SU-DHL-6 (cell line): Measurements from ENCODE around the gene DUSP3.

ENCODE experiments used
- H2AFZ ChIP-seq: fragments of 200-600 bp; sonication (generic); 2 replicates; pipeline ENCODE4 v1.6.1; 2014; ENCODE audit warnings: low read depth, mild to moderate bottlenecking, moderate library complexity, mixed read lengths, antibody characterized with exemption, low read length; ENCODE audit not compliant: severe bottlenecking
- H3F3A ChIP-seq: fragments of 200-600 bp; shearing (Covaris generic); 2 replicates; pipeline ENCODE4 v1.6.0; 2016; ENCODE audit warnings: antibody characterized with exemption, mild to moderate bottlenecking; ENCODE audit not compliant: insufficient read depth
- H3K27ac ChIP-seq: fragments of 200-600 bp; sonication (generic); 2 replicates; pipeline ENCODE4 v1.5.1; 2016; ENCODE audit warnings: low read depth, mild to moderate bottlenecking, low read length, moderate library complexity, mixed read lengths
- H3K27me3 ChIP-seq: fragments of 200-600 bp; sonication (generic), shearing (Covaris generic); 2 replicates; pipeline ENCODE4 v1.6.0; 2014; ENCODE audit warnings: mild to moderate bottlenecking, low read length
- H3K36me3 ChIP-seq: fragments of 200-600 bp; sonication (generic); 2 replicates; pipeline ENCODE4 v1.6.1; 2014; ENCODE audit warnings: mild to moderate bottlenecking, low read length, mixed read lengths
- H3K4me2 ChIP-seq: fragments of 300-600, 200-600 bp; shearing (Covaris generic), sonication (generic); 2 replicates; pipeline ENCODE4 v1.6.0; 2014; ENCODE audit warnings: low read length, low read depth, mild to moderate bottlenecking; ENCODE audit not compliant: poor library complexity, severe bottlenecking
- H3K4me3 ChIP-seq: fragments of 200-600 bp; sonication (generic); 2 replicates; pipeline ENCODE4 v1.5.1; 2014; ENCODE audit warnings: antibody characterized with exemption, low read length, mild to moderate bottlenecking, mixed read lengths; ENCODE audit not compliant: insufficient read depth, poor library complexity, severe bottlenecking
- H3K79me2 ChIP-seq: fragments of 200-600 bp; sonication (generic); 2 replicates; pipeline ENCODE4 v1.6.1; 2014; ENCODE audit warnings: mild to moderate bottlenecking, low read length, moderate library complexity; ENCODE audit not compliant: insufficient read depth
- H3K9ac ChIP-seq: fragments of 200-600 bp; sonication (generic); 2 replicates; pipeline ENCODE4 v1.7.0; 2014; ENCODE audit warnings: mild to moderate bottlenecking, low read length
- H3K9me2 ChIP-seq: fragments of 200-600 bp; sonication (generic); replicated peaks from 2 replicates; pipeline ENCODE4 v1.6.1; 2014; ENCODE audit warnings: low read length; ENCODE audit not compliant: insufficient read depth
- H3K9me3 ChIP-seq: fragments of 200-600 bp; sonication (generic); 2 replicates; pipeline ENCODE4 v1.6.1; 2014; ENCODE audit warnings: low read length, mixed read lengths; ENCODE audit not compliant: insufficient read depth
- H4K20me1 ChIP-seq: fragments of 200-600 bp; sonication (generic); 2 replicates; pipeline ENCODE4 v1.6.1; 2014; ENCODE audit warnings: low read depth, mild to moderate bottlenecking, antibody characterized with exemption, low read length, moderate library complexity, mixed read lengths
- CTCF ChIP-seq: fragments of 200-600 bp; sonication (generic); IDR thresholded peaks from one replicate; pipeline ENCODE4 v1.5.1; 2017; ENCODE audit warnings: antibody characterized with exemption, mild to moderate bottlenecking, low read length, moderate library complexity; ENCODE audit not compliant: insufficient read depth, poor library complexity, severe bottlenecking
- EZH2phosphoT487 ChIP-seq: fragments of 200-600 bp; sonication (generic), shearing (Covaris generic); conservative IDR thresholded peaks from 2 replicates; pipeline ENCODE4 v1.6.1; 2018; ENCODE audit warnings: mild to moderate bottlenecking, antibody characterized with exemption, low read length, moderate library complexity, mixed read lengths

DUSP3 gene

GRCh38 chr17:43770957-43771356, 7.8 kb downstream of the DUSP3 start:
- Histone ChIP-seq H3K9ac (no peak overlapping the region), H3K36me3 (no peaks in the 10 kb centered on the region), H3K9me3 (no peaks in the 10 kb centered on the region), H3K4me3 (no peak overlapping the region), H2AFZ (no peak overlapping the region), H3K4me2 (no peak overlapping the region), H3K9me2 (no peaks in the 10 kb centered on the region), H3K27me3 (no peaks in the 10 kb centered on the region), H4K20me1 (no peaks in the 10 kb centered on the region), H3K27ac (no peak overlapping the region), H3K79me2 (no peaks in the 10 kb centered on the region), H3F3A (no peaks in the 10 kb centered on the region)
- TF ChIP-seq EZH2phosphoT487 (no peak), CTCF (no peak)

- Histone ChIP-seq H3K4me2 (no peak overlapping the region), H3K79me2 (no peaks in the 10 kb centered on the region), H3K9ac (no peak overlapping the region), H3K27ac (no peak overlapping the region), H2AFZ (no peak overlapping the region), H3F3A (no peaks in the 10 kb centered on the region), H3K9me2 (no peaks in the 10 kb centered on the region), H4K20me1 (no peaks in the 10 kb centered on the region), H3K27me3 (no peaks in the 10 kb centered on the region), H3K9me3 (no peaks in the 10 kb centered on the region), H3K4me3 (no peak overlapping the region), H3K36me3 (no peaks in the 10 kb centered on the region)
- no peak for TF ChIP-seq CTCF
- no peak for TF ChIP-seq EZH2phosphoT487
These were observed 8.9 kb downstream of the DUSP3 start for GRCh38 chr17:43769859-43770258.

GRCh38 chr17:43769426-43769825, 9.4 kb downstream of the DUSP3 start:
- H3K9me2 ChIP-seq: no peaks in the 10 kb centered on the region
- TF ChIP-seq EZH2phosphoT487 (no peak), CTCF (no peak)
- no peak overlapping the region for H3K27ac ChIP-seq
- H3K36me3 ChIP-seq: no peaks in the 10 kb centered on the region
- H3K9ac ChIP-seq: no peak overlapping the region
- H4K20me1 ChIP-seq: no peaks in the 10 kb centered on the region
- no peak overlapping the region for H2AFZ ChIP-seq
- no peak overlapping the region for H3K4me3 ChIP-seq
- no peak overlapping the region for H3K4me2 ChIP-seq
- H3K27me3 ChIP-seq: no peaks in the 10 kb centered on the region
- H3K9me3 ChIP-seq: no peaks in the 10 kb centered on the region
- no peaks in the 10 kb centered on the region for H3K79me2 ChIP-seq
- no peaks in the 10 kb centered on the region for H3F3A ChIP-seq

GRCh38 chr17:43768943-43769342, 9.8 kb downstream of the DUSP3 start:
- no peak overlapping the region for H2AFZ ChIP-seq
- H3K9me2 ChIP-seq: no peaks in the 10 kb centered on the region
- H3K27ac ChIP-seq: no peak overlapping the region
- no peak overlapping the region for H3K9ac ChIP-seq
- H3K79me2 ChIP-seq: no peaks in the 10 kb centered on the region
- no peak overlapping the region for H3K4me2 ChIP-seq
- H4K20me1 ChIP-seq: no peaks in the 10 kb centered on the region
- TF ChIP-seq CTCF: no peak
- TF ChIP-seq EZH2phosphoT487: no peak
- H3K4me3 ChIP-seq: no peak overlapping the region
- no peaks in the 10 kb centered on the region for H3K27me3 ChIP-seq
- no peaks in the 10 kb centered on the region for H3K36me3 ChIP-seq
- H3K9me3 ChIP-seq: no peaks in the 10 kb centered on the region
- H3F3A ChIP-seq: no peaks in the 10 kb centered on the region
